ENCODE measurements around the gene TUBB4A. TPM values are rescaled to one million over a fixed set of nuclear protein-coding genes. Genes with fewer than 3 reads are reported as not detected.

Gene TUBB4A
- total RNA-seq, 2 donors from 2014 or later = 0.44 to 1.4 TPM

- no peak for DNase-seq
- Histone ChIP-seq H3K4me3 (no peak overlapping the region), H3K36me3 (no peaks in the 10 kb centered on the region), H3K27me3 (peaks cover 3% of the 10 kb centered on the region), H3K9me3 (no peaks in the 10 kb centered on the region), H3K9ac (ENCODE audit: low read depth in 2 of 2, low read length in 2 of 2) (no peak overlapping the region), H3K4me1 (no peaks in the 10 kb centered on the region), H3K27ac (no peak overlapping the region)
- TF ChIP-seq CTCF (IDR thresholded peaks at IDR 0.05) = no peak
- intact Hi-C loops (cut with DNase I) = no loop called here
Measured at GRCh38 chr19:6495947-6496346, 6.2 kb downstream of the TUBB4A start.

- Histone ChIP-seq H3K27me3 (no peaks in the 10 kb centered on the region), H3K9me3 (no peaks in the 10 kb centered on the region), H3K4me1 (no peaks in the 10 kb centered on the region), H3K27ac (no peak overlapping the region), H3K4me3 (no peak overlapping the region), H3K36me3 (no peaks in the 10 kb centered on the region), H3K9ac (ENCODE audit: low read depth in 2 of 2, low read length in 2 of 2) (no peak overlapping the region)
- DNase-seq = no peak
- no peak for TF ChIP-seq CTCF (IDR thresholded peaks at IDR 0.05)
- intact Hi-C loops (cut with DNase I) = no loop called here
Measured at GRCh38 chr19:6494438-6495036, 7.6 kb downstream of the TUBB4A start.

GRCh38 chr19:6491802-6492592 is 10.1 kb downstream of the TUBB4A start:
- no peak for DNase-seq
- Histone ChIP-seq H3K36me3 (no peaks in the 10 kb centered on the region), H3K9me3 (no peaks in the 10 kb centered on the region), H3K9ac (ENCODE audit: low read depth in 2 of 2, low read length in 2 of 2) (no peak overlapping the region), H3K27ac (no peak overlapping the region), H3K4me3 (no peak overlapping the region), H3K27me3 (no peaks in the 10 kb centered on the region), H3K4me1 (no peaks in the 10 kb centered on the region)
- TF ChIP-seq CTCF (IDR thresholded peaks at IDR 0.05) = no peak
- intact Hi-C loops (cut with DNase I) = no loop called here

- Histone ChIP-seq H3K27ac (no peak overlapping the region), H3K4me1 (no peaks in the 10 kb centered on the region), H3K9me3 (no peaks in the 10 kb centered on the region), H3K36me3 (no peaks in the 10 kb centered on the region), H3K4me3 (no peak overlapping the region), H3K27me3 (no peaks in the 10 kb centered on the region), H3K9ac (ENCODE audit: low read depth in 2 of 2, low read length in 2 of 2) (no peak overlapping the region)
- intact Hi-C loops (cut with DNase I) = no loop called here
- no peak for DNase-seq
- TF ChIP-seq CTCF (IDR thresholded peaks at IDR 0.05) = no peak
Measured at GRCh38 chr19:6490134-6490533, 12.0 kb downstream of the TUBB4A start.

- H3K9ac ChIP-seq (ENCODE audit: low read depth in 2 of 2, low read length in 2 of 2) = no peak overlapping the region
- no peaks in the 10 kb centered on the region for H3K36me3 ChIP-seq
- no peaks in the 10 kb centered on the region for H3K9me3 ChIP-seq
- no peaks in the 10 kb centered on the region for H3K4me1 ChIP-seq
- no peak for TF ChIP-seq CTCF (IDR thresholded peaks at IDR 0.05)
- no peak overlapping the region for H3K27ac ChIP-seq
- intact Hi-C loops (cut with DNase I) = no loop called here
- no peaks in the 10 kb centered on the region for H3K27me3 ChIP-seq
- no peak for DNase-seq
- no peak overlapping the region for H3K4me3 ChIP-seq
Measured at GRCh38 chr19:6489278-6490061, 12.6 kb downstream of the TUBB4A start.
